WTC11 (cell line): Measurements from ENCODE around the gene LRP3. TPM values are rescaled to one million over a fixed set of nuclear protein-coding genes. Genes with fewer than 3 reads are reported as not detected.

ENCODE experiments used
- ATAC-seq: fragments of 200-7000 bp; cut with Tn5 transposase; 2 replicates; pipeline ENCODE4 v1.10.0; 2021; ENCODE audit warnings: mild to moderate bottlenecking, moderate library complexity
- CTCF ChIA-PET: fragments of 300-600 bp; sonication (Branson Sonifier 250); formaldehyde crosslinking; loops from one replicate; lab custom pipeline; 2021; ENCODE audit warnings: antibody characterized with exemption; lab: Charles Lee
- POLR2A ChIA-PET: fragments of 350-600 bp; sonication (Branson Sonifier 250); formaldehyde crosslinking; loops from one replicate; lab custom pipeline; 2021; ENCODE audit warnings: antibody characterized with exemption; lab: Charles Lee
- DNase-seq: peaks from one replicate; pipeline ENCODE4 v3.0.0; 2021; ENCODE audit warnings: low spot score
- H3K27ac Mint-ChIP-seq: 2 replicates; pipeline ENCODE4 v1.8.0; 2021; ENCODE audit warnings: mixed read lengths
- H3K27me3 Mint-ChIP-seq: 2 replicates; pipeline ENCODE4 v1.8.0; 2021; ENCODE audit warnings: low read depth, mild to moderate bottlenecking, moderate library complexity, mixed read lengths
- H3K36me3 Mint-ChIP-seq: 2 replicates; pipeline ENCODE4 v1.8.0; 2021; ENCODE audit warnings: mixed read lengths
- H3K4me1 Mint-ChIP-seq: 2 replicates; pipeline ENCODE4 v1.8.0; 2022; ENCODE audit warnings: mixed read lengths
- H3K4me3 Mint-ChIP-seq: 2 replicates; pipeline ENCODE4 v1.8.0; 2021; ENCODE audit warnings: mild to moderate bottlenecking, moderate library complexity, mixed read lengths
- H3K9me3 Mint-ChIP-seq: 2 replicates; pipeline ENCODE4 v1.8.0; 2021; ENCODE audit warnings: mixed read lengths
- AFF4 ChIP-seq: sonication (generic); formaldehyde crosslinking; IDR thresholded peaks from 2 replicates; pipeline ENCODE4 v1.8.1; 2023; ENCODE audit warnings: mild to moderate bottlenecking, missing genetic modification reagents, borderline replicate concordance
- E2F5 ChIP-seq: sonication (generic); formaldehyde crosslinking; IDR thresholded peaks from 2 replicates; pipeline ENCODE4 v1.8.1; 2022; ENCODE audit warnings: mild to moderate bottlenecking, moderate library complexity, missing genetic modification reagents
- GRHL2 ChIP-seq: fragments of 250-450 bp; sonication (Bioruptor Pico); IDR thresholded peaks from 2 replicates; pipeline ENCODE4 v1.8.0; 2022; ENCODE audit warnings: mild to moderate bottlenecking, moderate library complexity; ENCODE audit not compliant: insufficient replicate concordance, severe bottlenecking
- HMGA2 ChIP-seq: fragments of 250-450 bp; sonication (Bioruptor Pico); IDR thresholded peaks from 2 replicates; pipeline ENCODE4 v1.4.0; 2021; ENCODE audit warnings: mild to moderate bottlenecking, moderate library complexity
- NFATC4 ChIP-seq: fragments of 250-450 bp; sonication (Bioruptor Pico); IDR thresholded peaks from 2 replicates; pipeline ENCODE4 v1.9.0; 2021; ENCODE audit warnings: mild to moderate bottlenecking
- NR2C2 ChIP-seq: sonication (generic); formaldehyde crosslinking; IDR thresholded peaks from 2 replicates; pipeline ENCODE4 v1.8.0; 2022; ENCODE audit warnings: mild to moderate bottlenecking, missing genetic modification reagents
- NR3C1 ChIP-seq: sonication (generic); formaldehyde crosslinking; conservative IDR thresholded peaks from 2 replicates; pipeline ENCODE4 v1.8.1; 2023; ENCODE audit warnings: low read depth, mild to moderate bottlenecking, missing genetic modification reagents
- SMAD4 ChIP-seq: sonication (generic); formaldehyde crosslinking; IDR thresholded peaks from 2 replicates; pipeline ENCODE4 v1.8.0; 2022; ENCODE audit warnings: mild to moderate bottlenecking, missing genetic modification reagents
- USF1 ChIP-seq: sonication (generic); formaldehyde crosslinking; IDR thresholded peaks from 2 replicates; pipeline ENCODE4 v1.8.0; 2022; ENCODE audit warnings: mild to moderate bottlenecking, missing genetic modification reagents
- ZBTB21 ChIP-seq: sonication (generic); formaldehyde crosslinking; IDR thresholded peaks from 2 replicates; pipeline ENCODE4 v1.8.1; 2023; ENCODE audit warnings: mild to moderate bottlenecking, missing genetic modification reagents, borderline replicate concordance
- total RNA-seq: library from RNA; stranded (reverse); gene quantifications from 3 replicates; pipeline ENCODE4 v1.2.3, GENCODE V29; 2021
- TF ChIP-seq, protein P1 (sequence below): sonication (generic); formaldehyde crosslinking; IDR thresholded peaks from 2 replicates; pipeline ENCODE4 v1.8.1; 2022; ENCODE audit warnings: low read depth, mild to moderate bottlenecking, moderate library complexity, missing genetic modification reagents, borderline replicate concordance
- TF ChIP-seq, protein P2 (sequence below): sonication (generic); formaldehyde crosslinking; IDR thresholded peaks from 2 replicates; pipeline ENCODE4 v1.8.0; 2023; ENCODE audit warnings: missing genetic modification reagents, mild to moderate bottlenecking, borderline replicate concordance
- TF ChIP-seq, protein P3 (sequence below): fragments of 250-450 bp; sonication (Bioruptor Pico); IDR thresholded peaks from 2 replicates; pipeline ENCODE4 v2.1.2; 2022; ENCODE audit warnings: mild to moderate bottlenecking, moderate library complexity

LRP3 gene
- total RNA-seq, 1 experiment from 2014 or later = 47.0 TPM

GRCh38 chr19:33177417-33177979 is 16.6 kb upstream of the LRP3 start (continued):
- TF ChIP-seq SMAD4 (CRISPR knock-in tag) = no peak
- TF ChIP-seq E2F5 (CRISPR knock-in tag) = 0 out of 2 replicates have a peak, but pooled peaks have one; percentile 51
- TF ChIP-seq, protein P1, sequence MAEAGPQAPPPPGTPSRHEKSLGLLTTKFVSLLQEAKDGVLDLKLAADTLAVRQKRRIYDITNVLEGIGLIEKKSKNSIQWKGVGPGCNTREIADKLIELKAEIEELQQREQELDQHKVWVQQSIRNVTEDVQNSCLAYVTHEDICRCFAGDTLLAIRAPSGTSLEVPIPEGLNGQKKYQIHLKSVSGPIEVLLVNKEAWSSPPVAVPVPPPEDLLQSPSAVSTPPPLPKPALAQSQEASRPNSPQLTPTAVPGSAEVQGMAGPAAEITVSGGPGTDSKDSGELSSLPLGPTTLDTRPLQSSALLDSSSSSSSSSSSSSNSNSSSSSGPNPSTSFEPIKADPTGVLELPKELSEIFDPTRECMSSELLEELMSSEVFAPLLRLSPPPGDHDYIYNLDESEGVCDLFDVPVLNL (CRISPR knock-in tag) = peak; percentile 51; the same call in 1 of the 2 replicates
- TF ChIP-seq, protein P2, sequence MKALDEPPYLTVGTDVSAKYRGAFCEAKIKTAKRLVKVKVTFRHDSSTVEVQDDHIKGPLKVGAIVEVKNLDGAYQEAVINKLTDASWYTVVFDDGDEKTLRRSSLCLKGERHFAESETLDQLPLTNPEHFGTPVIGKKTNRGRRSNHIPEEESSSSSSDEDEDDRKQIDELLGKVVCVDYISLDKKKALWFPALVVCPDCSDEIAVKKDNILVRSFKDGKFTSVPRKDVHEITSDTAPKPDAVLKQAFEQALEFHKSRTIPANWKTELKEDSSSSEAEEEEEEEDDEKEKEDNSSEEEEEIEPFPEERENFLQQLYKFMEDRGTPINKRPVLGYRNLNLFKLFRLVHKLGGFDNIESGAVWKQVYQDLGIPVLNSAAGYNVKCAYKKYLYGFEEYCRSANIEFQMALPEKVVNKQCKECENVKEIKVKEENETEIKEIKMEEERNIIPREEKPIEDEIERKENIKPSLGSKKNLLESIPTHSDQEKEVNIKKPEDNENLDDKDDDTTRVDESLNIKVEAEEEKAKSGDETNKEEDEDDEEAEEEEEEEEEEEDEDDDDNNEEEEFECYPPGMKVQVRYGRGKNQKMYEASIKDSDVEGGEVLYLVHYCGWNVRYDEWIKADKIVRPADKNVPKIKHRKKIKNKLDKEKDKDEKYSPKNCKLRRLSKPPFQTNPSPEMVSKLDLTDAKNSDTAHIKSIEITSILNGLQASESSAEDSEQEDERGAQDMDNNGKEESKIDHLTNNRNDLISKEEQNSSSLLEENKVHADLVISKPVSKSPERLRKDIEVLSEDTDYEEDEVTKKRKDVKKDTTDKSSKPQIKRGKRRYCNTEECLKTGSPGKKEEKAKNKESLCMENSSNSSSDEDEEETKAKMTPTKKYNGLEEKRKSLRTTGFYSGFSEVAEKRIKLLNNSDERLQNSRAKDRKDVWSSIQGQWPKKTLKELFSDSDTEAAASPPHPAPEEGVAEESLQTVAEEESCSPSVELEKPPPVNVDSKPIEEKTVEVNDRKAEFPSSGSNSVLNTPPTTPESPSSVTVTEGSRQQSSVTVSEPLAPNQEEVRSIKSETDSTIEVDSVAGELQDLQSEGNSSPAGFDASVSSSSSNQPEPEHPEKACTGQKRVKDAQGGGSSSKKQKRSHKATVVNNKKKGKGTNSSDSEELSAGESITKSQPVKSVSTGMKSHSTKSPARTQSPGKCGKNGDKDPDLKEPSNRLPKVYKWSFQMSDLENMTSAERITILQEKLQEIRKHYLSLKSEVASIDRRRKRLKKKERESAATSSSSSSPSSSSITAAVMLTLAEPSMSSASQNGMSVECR (CRISPR knock-in tag) = 0 out of 2 replicates have a peak, but pooled peaks have one; percentile 39

- H3K9me3 Mint-ChIP-seq = no peaks in the 10 kb centered on the region
- H3K27ac Mint-ChIP-seq = no peak overlapping the region
- DNase-seq = peak; percentile 1
- ChIA-PET POLR2A (interaction anchor here (0.6 to 0.7 kb wide), 2 partner anchors 131 to 859 kb away, joined by 3 read pairs; no protein-coding TSS in a partner anchor), CTCF (interaction anchor here (0.9 to 4.0 kb wide), 12 partner anchors 10 to 855 kb away, joined by 3 to 63 read pairs (median 4); partner anchors contain the start of gene SLC7A10)
- ATAC-seq = no peak
- TF ChIP-seq NFATC4 (no peak), NR2C2 (CRISPR knock-in tag) (no peak), ZBTB21 (CRISPR knock-in tag) (no peak), NR3C1 (CRISPR knock-in tag) (no peak), USF1 (CRISPR knock-in tag) (no peak), HMGA2 (CRISPR knock-in tag) (no peak), AFF4 (no peak), GRHL2 (CRISPR knock-in tag) (no peak)
- TF ChIP-seq, protein P2 (CRISPR knock-in tag) = no peak
- TF ChIP-seq, protein P3, sequence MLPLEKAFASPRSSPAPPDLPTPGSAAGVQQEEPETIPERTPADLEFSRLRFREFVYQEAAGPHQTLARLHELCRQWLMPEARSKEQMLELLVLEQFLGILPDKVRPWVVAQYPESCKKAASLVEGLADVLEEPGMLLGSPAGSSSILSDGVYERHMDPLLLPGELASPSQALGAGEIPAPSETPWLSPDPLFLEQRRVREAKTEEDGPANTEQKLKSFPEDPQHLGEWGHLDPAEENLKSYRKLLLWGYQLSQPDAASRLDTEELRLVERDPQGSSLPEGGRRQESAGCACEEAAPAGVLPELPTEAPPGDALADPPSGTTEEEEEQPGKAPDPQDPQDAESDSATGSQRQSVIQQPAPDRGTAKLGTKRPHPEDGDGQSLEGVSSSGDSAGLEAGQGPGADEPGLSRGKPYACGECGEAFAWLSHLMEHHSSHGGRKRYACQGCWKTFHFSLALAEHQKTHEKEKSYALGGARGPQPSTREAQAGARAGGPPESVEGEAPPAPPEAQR (CRISPR knock-in tag) = no peak
- no peaks in the 10 kb centered on the region for H3K36me3 Mint-ChIP-seq
- peaks cover 15% of the 10 kb centered on the region for H3K4me1 Mint-ChIP-seq
- H3K27me3 Mint-ChIP-seq = peaks cover 9% of the 10 kb centered on the region
- H3K4me3 Mint-ChIP-seq = peak overlapping the region; percentile 47
Observed at GRCh38 chr19:33186431-33187182, 7.5 kb upstream of the LRP3 start.
